HG02759 (cell line): ENCODE measurements around the gene PKNOX1.
"Not testable (repeated sequence)": the region's sequence is repeated elsewhere in the genome, so short reads cannot be mapped to it uniquely, and the experiment has no call there.

ENCODE experiments used
- ATAC-seq: cut with Tn5 transposase; IDR thresholded peaks from one replicate; pipeline ENCODE4 v1.9.1; 2021; ENCODE audit warnings: mild to moderate bottlenecking, moderate library complexity; ENCODE audit not compliant: unreplicated experiment

PKNOX1 gene

DNA sequence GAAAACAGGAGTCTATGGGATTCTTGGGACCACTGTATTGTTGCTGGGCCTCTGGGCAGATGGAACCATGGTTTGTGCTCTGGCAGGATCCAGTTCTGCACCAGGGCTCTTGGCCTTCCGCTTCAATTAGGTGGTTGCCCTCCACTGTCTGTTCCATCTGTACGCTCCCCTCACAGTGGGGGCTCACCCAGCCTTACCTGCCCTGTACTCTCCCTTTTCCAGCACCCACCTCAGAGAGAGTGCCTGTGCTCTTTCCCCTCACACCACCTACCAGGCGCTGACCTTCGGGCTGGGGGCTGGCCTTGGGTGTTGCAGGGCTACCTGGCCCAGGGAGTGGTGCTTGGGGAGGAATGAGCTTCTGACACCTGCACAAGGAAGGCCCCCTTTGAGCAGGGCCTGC lies 7.5 kb downstream of the PKNOX1 start:
- no peak for ATAC-seq

DNA sequence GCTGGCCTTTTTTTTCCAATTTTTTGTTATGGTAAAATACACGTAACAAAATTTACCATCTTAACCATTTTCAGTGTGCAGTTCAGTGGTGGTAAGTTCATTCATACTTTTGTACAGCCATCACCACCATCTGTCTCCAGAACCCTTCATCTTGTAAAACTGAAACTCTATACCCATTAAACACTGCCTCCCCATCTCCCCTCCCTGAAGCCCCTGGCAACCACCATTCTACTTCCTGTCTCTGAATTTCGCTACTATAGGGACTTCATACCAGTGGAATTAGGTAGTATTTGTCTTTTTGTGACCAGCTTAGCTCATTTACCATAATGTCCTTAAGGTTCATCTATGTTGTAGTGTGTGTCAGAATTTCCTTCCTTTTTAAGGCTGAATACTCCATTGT lies 8.7 kb downstream of the PKNOX1 start:
- no peak for ATAC-seq

DNA sequence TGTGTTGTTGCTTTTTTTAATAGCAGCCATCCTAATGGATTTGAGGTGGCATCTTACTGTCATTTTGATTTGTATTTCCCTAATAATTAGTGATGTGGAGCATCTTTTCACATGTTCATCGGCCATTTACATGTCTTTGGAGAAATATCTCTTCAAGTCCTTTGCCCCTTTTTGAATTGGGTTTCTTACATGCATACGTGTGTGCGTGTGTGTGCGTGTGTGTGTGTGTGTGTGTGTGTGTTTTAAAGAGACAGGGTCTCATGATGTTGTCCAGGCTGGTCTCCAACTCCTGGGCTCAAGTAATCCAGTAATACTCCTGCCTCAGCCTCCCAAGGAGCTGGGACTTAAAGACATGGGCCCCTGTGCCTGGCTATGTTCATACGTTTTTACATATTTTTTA lies 9.5 kb downstream of the PKNOX1 start:
- ATAC-seq: no peak

DNA sequence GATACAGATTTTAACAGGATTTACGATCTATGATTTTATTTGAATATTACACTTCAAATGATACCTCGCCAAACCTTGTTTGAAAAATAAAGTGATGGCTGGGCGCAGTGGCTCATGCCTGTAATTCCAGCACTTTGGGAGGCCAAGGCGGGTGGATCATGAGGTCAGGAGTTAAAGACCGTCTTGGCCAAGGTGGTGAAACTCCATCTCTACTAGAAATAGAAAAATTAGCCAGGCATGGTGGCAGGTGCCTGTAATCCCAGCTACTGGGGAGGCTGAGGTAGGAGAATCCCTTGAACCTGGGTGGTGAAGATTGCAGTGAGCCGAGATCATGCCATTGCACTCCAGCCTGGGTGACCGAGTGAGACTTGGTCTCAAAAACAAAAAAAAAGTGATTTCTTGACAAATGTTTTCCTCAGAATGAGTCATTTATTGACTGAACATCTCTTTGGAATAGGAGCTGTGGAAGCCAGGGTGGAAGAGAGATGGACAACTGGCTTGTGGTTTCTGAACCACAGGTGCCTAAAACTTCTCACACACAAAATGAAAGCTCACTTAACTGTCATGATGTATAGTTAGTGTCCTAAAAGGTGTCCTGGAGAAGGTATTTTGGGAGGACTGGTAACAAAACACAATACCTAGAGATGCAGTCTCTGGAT lies 11.9 kb downstream of the PKNOX1 start:
- no peak for ATAC-seq

DNA sequence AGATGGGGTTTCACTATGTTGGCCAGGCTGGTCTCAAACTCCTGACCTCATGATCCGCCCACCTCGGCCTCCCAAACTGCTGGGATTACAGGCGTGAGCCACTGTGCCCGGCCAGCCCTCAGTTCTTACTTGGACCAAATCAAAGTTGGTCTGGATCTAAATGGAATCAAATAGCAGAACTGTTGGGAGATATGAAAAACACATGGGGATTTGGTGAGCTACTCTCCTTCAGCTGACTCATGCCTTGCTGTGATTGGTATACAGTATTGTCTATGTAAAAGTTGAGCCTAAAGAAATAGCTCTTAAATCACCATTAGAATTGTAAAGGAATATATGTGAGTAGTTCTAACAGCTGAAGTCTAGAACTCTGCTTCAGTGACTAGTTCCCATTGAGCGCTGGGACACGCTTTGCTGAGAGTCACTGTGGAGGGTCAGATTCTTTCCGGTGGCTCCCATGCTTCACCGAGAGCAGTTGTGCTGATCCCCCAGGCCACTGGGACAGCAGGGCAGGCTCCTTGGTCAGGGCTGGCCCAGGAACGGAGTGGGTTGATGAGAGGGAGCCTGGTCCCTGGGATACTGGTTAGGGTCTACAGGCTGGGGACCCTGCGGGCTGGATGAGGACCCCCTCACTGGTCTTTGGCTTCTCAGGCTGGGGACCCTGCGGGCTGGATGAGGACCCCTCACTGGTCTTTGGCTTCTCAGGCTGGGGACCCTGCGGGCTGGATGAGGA lies 14.0 kb downstream of the PKNOX1 start:
- ATAC-seq: no peak

DNA sequence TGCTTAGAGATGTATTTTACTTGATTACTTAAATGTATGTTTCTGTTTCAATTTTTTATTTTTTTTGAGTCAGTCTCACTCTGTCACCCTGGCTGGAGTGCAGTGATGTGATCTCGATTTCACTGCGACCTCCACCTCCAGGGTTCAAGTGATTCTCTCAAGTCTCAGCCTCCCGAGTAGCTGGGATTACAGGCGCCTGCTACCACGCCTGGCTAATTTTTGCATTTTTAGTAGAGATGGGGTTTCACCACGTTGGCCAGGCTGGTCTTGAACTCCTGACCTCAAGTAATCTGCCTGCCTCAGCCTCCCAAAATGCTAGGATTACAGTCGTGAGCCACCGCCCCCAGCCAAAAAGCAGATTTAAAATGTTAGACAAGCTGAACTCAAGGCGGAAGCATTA lies 15.0 kb downstream of the PKNOX1 start:
- ATAC-seq: not testable (repeated sequence)

DNA sequence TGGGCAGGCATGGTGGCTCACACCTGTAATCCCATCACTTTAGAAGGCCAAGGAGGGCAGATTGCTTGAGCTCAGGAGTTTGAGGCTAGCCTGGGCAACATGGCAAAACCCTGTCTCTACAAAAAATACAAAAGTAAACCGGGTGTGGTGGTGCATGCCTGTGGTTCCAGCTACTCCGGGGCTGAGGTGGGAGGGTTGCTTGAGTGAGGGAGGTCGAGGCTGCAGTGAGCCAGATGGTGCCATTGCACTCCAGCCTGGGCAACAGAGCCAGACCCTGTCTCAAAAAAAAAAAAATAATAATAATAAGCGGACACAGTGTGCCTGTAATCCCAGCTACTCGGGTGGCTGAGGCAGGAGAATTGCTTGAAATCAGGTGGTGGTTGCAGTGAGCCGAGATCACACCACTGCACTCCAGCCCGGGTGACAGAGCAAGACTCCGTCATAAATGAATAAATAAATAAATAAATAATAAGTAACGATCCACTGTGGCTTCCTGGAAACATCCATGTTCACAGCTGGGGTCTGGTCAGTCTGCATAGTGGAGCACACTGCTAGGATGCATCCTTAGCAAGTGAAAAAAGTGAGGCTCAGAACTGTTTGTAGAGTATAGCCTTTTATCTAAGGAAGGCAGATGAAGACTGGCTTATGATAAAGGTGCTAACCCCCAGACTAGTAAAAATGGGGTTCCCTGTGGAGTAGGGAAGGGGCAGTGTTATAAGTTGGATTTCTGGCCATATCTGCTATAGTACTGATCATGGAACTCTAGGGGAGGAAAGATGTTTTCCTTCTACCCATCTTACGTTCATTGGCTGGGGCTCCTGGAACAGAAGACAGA lies 15.7 kb downstream of the PKNOX1 start:
- no peak for ATAC-seq

DNA sequence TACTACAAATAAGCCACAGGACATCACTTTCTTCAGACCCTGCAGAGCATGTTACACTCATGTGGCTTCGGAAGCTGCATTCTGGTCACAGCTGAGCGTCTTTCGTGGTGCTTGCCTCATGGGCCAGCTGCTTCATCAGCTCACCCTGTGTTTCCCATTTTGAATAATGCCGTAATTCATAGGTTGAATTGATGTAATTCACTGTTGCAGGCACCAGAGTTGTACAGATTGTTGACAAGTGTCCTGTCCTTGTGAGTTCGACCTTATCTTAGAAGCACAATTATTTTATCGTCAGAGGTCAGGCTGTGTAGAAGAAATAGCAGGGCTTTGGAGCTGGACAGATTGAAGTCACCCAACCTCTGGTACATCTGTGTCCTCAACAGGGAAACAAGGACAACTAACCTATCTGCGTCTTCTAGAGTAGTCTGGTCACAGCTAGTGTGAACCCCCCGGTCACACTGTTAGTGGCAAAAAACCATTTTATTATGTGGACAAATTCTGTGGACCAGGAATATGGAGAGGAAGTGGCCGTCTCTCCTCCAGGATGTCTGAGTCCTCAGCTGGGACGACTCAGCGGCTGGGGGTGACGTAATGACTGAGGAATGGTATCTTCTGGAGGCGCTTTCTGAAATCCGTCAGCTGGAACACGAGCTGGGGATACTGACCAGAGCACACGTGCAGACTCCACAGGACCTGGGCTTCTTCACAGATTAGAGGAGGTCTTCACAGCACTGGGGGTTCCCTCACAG lies 17.8 kb downstream of the PKNOX1 start:
- no peak for ATAC-seq

DNA sequence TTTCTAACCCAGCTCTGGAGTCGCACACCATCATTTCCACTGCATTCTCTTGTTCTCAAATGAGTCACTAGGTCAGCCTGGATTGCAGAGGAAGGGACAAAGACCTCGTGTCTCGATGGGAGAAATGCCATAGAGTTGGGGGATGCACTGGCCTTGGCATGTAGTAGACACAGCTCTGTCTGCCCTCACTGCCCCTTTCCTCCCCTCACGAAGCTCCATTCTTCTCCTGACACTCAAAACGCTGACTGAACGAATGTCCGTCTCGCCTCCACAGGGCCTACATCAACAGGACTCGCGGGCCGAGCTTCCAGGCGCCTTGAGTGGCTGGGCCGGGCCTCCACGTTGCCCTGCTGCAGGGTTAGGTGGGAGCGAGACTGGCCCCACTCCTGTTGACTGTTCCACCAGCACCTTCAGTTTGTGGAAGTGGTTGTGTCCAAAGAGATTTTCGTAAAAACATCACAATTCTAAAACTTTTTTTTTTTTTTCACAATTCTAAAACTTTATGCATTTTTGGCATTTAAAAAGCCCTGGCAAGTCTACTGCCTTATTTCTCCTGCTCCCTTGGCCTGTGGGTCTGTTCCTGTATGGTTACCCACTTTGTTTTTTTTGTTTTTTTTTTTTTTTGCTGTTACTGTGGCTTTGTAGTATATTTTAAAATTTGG lies 18.8 kb downstream of the PKNOX1 start:
- no peak for ATAC-seq

DNA sequence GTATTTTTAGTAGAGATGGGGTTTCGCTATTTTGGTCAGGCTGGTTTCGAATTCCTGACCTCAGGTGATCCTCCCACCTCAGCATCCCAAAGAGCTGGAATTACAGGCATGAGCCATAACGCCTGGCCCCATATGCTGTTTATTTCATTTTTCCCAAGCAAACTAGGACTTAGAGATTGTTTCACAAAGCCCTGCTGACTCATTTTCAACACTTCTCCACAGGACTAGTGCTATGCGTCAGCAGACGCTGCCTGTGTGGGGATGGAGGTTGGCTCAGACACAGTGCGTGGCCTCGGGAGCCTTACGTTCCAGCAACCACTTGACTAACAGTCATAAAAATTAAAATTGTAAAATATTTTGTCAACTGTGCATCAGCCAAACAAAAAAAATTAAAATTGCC lies 22.7 kb downstream of the PKNOX1 start:
- ATAC-seq: no peak

DNA sequence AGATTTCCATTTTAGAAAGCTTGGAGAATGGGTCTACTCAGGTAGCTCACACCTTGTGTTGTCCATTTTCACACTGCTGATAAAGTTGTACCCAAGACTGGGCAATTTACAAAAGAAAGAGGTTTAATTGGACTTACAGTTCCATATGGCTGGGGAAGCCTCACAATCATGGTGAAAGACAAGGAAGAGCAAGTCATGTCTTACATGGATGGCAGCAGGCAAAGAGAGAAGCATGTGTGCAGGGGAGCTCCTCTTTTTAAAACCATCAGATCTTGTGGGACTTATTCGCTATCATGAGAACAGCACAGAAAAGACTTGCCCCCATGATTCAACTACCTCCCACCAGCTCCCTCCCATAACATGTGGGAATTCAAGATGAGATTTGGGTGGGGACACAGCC lies 23.6 kb downstream of the PKNOX1 start:
- not testable (repeated sequence) for ATAC-seq

DNA sequence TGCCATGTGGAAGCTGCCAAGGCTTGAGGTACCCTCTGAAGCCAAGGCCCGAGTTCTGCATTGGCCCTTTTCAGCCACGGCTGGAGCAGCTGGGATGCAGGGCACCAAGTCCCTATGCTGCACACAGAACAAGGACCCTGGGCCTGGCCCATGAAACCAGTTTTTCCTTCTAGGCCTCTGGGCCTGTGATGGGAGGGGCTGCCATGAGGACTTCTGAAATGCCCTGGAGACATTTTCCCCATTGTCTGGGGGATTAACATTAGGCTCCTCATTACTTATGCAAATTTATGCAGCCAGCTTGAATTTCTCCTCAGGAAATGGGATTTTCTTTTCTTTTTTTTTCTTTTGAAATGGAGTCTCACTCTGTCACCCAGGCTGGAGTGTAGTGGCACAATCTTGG lies 24.8 kb downstream of the PKNOX1 start:
- not testable (repeated sequence) for ATAC-seq

DNA sequence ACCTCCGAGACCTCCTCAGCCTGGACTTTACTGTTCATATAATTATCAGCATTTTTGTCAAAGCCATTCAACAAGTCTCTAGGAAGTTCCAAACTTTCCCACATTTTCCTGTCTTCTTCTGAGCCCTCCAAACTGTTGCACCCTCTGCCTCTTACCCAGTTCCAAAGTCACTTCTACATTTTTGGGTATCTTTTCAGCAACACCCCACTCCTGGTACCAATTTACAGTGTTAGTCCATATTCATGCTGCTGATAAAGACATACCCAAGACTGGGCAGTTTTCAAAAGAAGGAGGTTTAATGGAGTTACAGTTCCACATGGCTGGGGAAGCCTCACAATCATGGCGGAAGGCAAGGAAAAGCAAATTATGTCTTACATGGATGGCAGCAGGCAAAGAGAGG lies 25.7 kb downstream of the PKNOX1 start:
- not testable (repeated sequence) for ATAC-seq

DNA sequence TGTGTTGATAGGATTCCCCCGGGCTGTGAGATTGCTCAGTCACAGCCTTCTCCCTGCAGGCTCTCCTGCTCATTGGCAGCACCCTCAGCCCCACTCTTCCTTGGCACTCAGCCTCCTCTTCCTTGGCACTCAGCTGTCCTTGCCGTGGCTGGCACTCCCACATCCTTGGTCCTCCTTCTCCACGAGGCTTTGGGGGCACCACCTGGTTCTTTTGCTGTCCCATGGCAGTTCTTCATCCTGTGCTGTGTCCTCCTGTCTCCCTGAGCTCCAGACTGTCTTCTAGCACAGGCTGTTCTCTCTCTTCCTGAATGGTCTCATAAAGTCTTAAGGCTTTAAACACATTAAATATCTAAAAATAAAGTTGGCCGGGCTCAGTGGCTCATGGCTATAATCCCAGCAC lies 27.0 kb downstream of the PKNOX1 start:
- ATAC-seq: no peak

DNA sequence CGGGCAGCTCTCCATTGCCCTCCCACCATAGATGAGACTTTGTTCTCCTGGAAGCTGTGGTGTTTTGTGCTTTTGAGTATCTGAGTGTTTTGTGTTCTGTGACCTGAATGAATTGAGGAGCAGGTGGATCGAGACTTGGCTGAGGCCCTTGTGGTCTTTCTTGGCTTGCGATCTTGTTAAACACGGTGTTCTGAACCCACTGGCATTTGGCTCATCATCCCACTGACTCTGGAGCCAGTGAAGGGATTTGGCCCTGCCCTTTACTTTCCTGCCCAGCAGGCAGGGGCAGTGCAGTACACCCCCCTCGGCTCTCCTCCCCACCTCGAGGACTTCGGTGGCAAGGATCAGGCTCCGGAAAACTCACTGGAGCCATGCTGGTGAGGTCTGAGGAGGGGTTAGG lies 30.6 kb downstream of the PKNOX1 start:
- ATAC-seq: no peak

DNA sequence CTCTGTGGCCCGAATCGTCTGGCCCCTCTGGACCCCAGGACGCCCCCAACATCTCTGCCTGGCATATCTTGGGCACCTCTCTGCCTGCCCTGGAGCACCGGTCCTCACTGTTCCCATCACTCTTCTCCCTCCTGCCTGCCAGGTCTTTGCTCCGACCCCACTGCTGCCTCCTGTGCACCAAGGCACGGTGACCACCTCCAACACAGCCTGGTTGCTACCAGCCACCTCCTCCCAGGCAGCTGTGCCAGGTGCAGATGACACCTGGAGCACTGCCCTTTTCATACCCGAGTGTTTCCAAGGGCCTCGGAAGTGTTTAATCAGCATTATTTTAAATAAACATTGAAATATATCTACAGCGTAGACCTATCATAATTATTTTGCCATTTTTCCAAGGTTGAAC lies 31.3 kb downstream of the PKNOX1 start:
- no peak for ATAC-seq

DNA sequence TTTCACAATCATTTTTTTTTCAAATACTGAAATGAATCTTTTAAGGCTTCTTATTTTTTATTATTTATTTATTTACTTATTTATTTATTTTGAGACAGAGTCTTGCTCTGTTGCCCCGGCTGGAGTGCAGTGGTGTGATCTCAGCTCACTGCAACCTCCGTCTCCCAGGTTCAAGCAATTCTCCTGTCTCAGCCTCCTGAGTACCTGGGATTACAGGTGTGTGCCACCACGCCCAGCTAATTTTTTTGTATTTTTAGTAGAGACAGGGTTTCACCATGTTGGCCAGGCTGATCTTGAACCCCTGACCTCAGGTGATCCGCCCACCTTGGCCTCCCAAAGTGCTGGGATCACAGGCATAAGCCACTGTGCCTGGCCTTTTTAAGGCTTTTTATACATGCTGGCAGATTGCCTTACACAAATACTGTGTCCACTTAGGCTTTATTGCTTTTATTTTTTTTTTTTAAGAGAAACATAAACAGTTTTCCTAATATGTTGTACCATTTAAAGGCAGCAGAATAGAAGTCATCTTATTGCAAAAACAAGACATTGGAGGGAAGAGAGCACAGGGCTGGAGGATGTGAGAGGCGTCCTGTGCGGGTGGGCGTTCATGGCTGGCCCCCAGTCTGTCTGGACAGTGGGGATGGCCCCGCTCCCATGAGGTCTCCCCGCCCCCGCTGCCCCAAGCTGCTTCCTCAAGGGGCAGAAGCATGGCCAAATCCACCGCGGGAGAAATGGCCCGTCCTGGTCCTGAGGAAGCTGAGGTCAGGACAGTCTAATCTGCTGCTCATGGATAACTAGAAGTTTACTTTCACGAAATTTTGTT lies 31.9 kb downstream of the PKNOX1 start:
- not testable (repeated sequence) for ATAC-seq

DNA sequence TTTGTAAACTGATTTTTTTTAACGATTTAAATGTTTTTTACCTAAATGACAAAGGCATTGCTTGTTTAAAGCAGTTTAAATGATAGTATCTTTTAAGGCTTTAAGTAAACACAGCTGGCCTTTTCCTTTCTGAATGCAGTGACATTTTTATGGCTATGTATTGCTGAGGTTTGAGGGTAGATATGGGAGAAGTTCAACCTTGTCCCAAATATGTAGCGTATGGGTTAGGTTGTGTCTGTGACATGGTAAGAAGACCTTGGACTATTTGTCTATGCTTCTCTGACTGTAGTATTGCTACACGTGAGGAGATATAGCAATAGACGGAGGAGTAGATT lies 32.5 kb downstream of the PKNOX1 start:
- ATAC-seq: no peak

DNA sequence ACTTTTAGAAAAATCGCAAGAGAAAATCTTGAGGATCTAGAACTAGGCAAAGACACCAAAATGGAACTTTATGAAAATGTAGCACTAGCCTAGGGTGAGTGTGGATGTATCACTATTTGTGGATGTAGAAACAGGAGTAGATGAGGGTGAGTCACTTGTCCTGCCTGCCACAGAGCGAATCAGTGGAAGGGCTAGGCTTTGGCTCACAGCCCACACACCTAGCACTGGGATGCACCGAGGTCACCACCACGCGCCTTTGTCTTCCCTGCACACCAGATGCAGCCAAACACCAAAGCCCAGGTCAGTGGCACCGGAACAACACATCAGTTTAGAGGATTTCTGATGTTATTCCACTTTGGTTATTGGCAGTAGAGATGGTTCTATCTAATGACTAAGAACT lies 38.2 kb downstream of the PKNOX1 start:
- ATAC-seq: no peak
